GM21515 (cell line): ENCODE data around the gene ADGRG1.

Experiments used
- ATAC-seq: cut with Tn5 transposase; IDR thresholded peaks from one replicate; pipeline ENCODE4 v1.9.1; 2021; ENCODE audit not compliant: unreplicated experiment

The ADGRG1 gene

GRCh38 chr16:57619606-57620334 lies 8.7 kb upstream of the ADGRG1 start:
- no peak for ATAC-seq

- no peak for ATAC-seq
Observed at GRCh38 chr16:57620335-57621231, 7.8 kb upstream of the ADGRG1 start.

GRCh38 chr16:57621521-57622271 lies 6.7 kb upstream of the ADGRG1 start:
- ATAC-seq, result no peak

GRCh38 chr16:57622361-57623250 lies 5.8 kb upstream of the ADGRG1 start:
- no peak for ATAC-seq

GRCh38 chr16:57623251-57624043 lies 5.0 kb upstream of the ADGRG1 start:
- no peak for ATAC-seq

- no peak for ATAC-seq
Observed at GRCh38 chr16:57624044-57624688, 4.3 kb upstream of the ADGRG1 start.

- no peak for ATAC-seq
Observed at GRCh38 chr16:57624806-57625500, 3.5 kb upstream of the ADGRG1 start.

GRCh38 chr16:57626420-57627170 lies 1.8 kb upstream of the ADGRG1 start:
- no peak for ATAC-seq

- ATAC-seq, result no peak
Observed at GRCh38 chr16:57627184-57627871, 1.1 kb upstream of the ADGRG1 start.

GRCh38 chr16:57628783-57629293 lies 408 bp downstream of the ADGRG1 start:
- no peak for ATAC-seq

- ATAC-seq, result no peak
Observed at GRCh38 chr16:57629516-57630406, 1.3 kb downstream of the ADGRG1 start.

GRCh38 chr16:57630407-57630797 lies 2.0 kb downstream of the ADGRG1 start:
- ATAC-seq, result no peak

GRCh38 chr16:57630931-57631845 lies 2.8 kb downstream of the ADGRG1 start:
- ATAC-seq, result no peak

- no peak for ATAC-seq
Observed at GRCh38 chr16:57632568-57632967, 4.1 kb downstream of the ADGRG1 start.
